Measurements from ENCODE around the gene CRIP2.

GRCh38 chr14:105483300-105484068 lies 8.9 kb downstream of the CRIP2 start:
- no peak for TF ChIP-seq CBFB (IDR thresholded peaks at IDR 0.05; ENCODE audit: low read depth)
- TF ChIP-seq EP300 (IDR thresholded peaks at IDR 0.05; ENCODE audit: borderline replicate concordance in 1 of 2, control insufficient read depth in 1 of 2, low read depth in 2 of 2, low read length in 2 of 2), result no peak
- no peak for TF ChIP-seq REST (IDR thresholded peaks at IDR 0.05; ENCODE audit: low read depth, low read length)
- TF ChIP-seq, protein P1, sequence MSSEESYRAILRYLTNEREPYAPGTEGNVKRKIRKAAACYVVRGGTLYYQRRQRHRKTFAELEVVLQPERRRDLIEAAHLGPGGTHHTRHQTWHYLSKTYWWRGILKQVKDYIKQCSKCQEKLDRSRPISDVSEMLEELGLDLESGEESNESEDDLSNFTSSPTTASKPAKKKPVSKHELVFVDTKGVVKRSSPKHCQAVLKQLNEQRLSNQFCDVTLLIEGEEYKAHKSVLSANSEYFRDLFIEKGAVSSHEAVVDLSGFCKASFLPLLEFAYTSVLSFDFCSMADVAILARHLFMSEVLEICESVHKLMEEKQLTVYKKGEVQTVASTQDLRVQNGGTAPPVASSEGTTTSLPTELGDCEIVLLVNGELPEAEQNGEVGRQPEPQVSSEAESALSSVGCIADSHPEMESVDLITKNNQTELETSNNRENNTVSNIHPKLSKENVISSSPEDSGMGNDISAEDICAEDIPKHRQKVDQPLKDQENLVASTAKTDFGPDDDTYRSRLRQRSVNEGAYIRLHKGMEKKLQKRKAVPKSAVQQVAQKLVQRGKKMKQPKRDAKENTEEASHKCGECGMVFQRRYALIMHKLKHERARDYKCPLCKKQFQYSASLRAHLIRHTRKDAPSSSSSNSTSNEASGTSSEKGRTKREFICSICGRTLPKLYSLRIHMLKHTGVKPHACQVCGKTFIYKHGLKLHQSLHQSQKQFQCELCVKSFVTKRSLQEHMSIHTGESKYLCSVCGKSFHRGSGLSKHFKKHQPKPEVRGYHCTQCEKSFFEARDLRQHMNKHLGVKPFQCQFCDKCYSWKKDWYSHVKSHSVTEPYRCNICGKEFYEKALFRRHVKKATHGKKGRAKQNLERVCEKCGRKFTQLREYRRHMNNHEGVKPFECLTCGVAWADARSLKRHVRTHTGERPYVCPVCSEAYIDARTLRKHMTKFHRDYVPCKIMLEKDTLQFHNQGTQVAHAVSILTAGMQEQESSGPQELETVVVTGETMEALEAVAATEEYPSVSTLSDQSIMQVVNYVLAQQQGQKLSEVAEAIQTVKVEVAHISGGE (CRISPR knock-in tag; IDR thresholded peaks at IDR 0.05), result no peak
